Mesodermal cell (in vitro differentiated cells): ENCODE data around the gene IL34.
"Not testable (repeated sequence)": the region's sequence is repeated elsewhere in the genome, so short reads cannot be mapped to it uniquely, and the experiment has no call there.

Experiments used
- H3K27ac ChIP-seq: 2 replicates; pipeline ENCODE4 v1.7.0; 2013; ENCODE audit warnings: mild to moderate bottlenecking, low read depth, low read length, moderate library complexity; ENCODE audit not compliant: severe bottlenecking
- H3K36me3 ChIP-seq: 2 replicates; pipeline ENCODE4 v1.7.1; 2013; ENCODE audit warnings: mild to moderate bottlenecking, low read length, moderate library complexity; ENCODE audit not compliant: control insufficient read depth, insufficient read depth
- H3K4me1 ChIP-seq: one replicate; pipeline ENCODE4 v1.7.1; 2013; ENCODE audit warnings: mild to moderate bottlenecking, low read length; ENCODE audit not compliant: insufficient read depth, control insufficient read depth, poor library complexity, severe bottlenecking
- H3K4me3 ChIP-seq: 2 replicates; pipeline ENCODE4 v1.7.0; 2013; ENCODE audit warnings: low read length, control low read depth, mild to moderate bottlenecking; ENCODE audit not compliant: insufficient read depth, poor library complexity, severe bottlenecking; ENCODE audit errors: extremely low read depth
- H3K9me3 ChIP-seq: 2 replicates; pipeline ENCODE4 v1.7.1; 2013; ENCODE audit warnings: mild to moderate bottlenecking, low read length, moderate library complexity; ENCODE audit not compliant: control insufficient read depth
- WGBS, 2 experiments: methylation state at CpG; one replicate each; pipeline ENCODE4 v1.1.5; 2013; ENCODE audit warnings: missing lambda C conversion rate in 2 of 2; ENCODE audit not compliant: insufficient coverage in 2 of 2; 5-methylcytosine and 5-hydroxymethylcytosine counted together

The IL34 gene

GRCh38 chr16:70633617-70634016 is 12.7 kb upstream of the IL34 start:
- 91 to 92% methylated on average over 7 to 10 of the region's 10 CpGs for WGBS, 2 experiments
- H3K9me3 ChIP-seq, result not testable (repeated sequence)

GRCh38 chr16:70634861-70635260 is 11.5 kb upstream of the IL34 start:
- 84 to 91% methylated on average over 2 to 3 of the region's 4 CpGs for WGBS, 2 experiments
- Histone ChIP-seq H3K27ac (peak overlapping the region; percentile 29), H3K4me3 (no peak overlapping the region), H3K4me1 (peaks cover 10% of the 10 kb centered on the region), H3K36me3 (no peaks in the 10 kb centered on the region), H3K9me3 (peaks cover 9% of the 10 kb centered on the region)

More at GRCh38 chr16:70633617-70634016, 12.7 kb upstream of the IL34 start:
- H3K4me1 ChIP-seq, H3K4me3 ChIP-seq, H3K36me3 ChIP-seq, H3K27ac ChIP-seq: not testable (repeated sequence)

GRCh38 chr16:70635336-70636016 is 10.9 kb upstream of the IL34 start:
- Histone ChIP-seq H3K36me3 (no peaks in the 10 kb centered on the region), H3K27ac (peak overlapping the region; percentile 29), H3K9me3 (peaks cover 9% of the 10 kb centered on the region), H3K4me1 (peaks cover 13% of the 10 kb centered on the region), H3K4me3 (no peak overlapping the region)
- 76 to 90% methylated on average over 2 to 3 of the region's 5 CpGs for WGBS, 2 experiments

- WGBS, 2 experiments, result 76 to 82% methylated on average over 14 to 16 of the region's 18 CpGs
- Histone ChIP-seq H3K36me3 (no peaks in the 10 kb centered on the region), H3K4me1 (peaks cover 13% of the 10 kb centered on the region), H3K9me3 (no peaks in the 10 kb centered on the region), H3K4me3 (no peak overlapping the region), H3K27ac (peak overlapping the region; percentile 23)
Measured at GRCh38 chr16:70638814-70639792, 7.3 kb upstream of the IL34 start.

GRCh38 chr16:70642633-70643032 is 3.7 kb upstream of the IL34 start:
- H3K4me3 ChIP-seq, result no peak overlapping the region
- peaks cover 9% of the 10 kb centered on the region for H3K4me1 ChIP-seq
- H3K9me3 ChIP-seq, result no peaks in the 10 kb centered on the region
- no peaks in the 10 kb centered on the region for H3K36me3 ChIP-seq
- no peak overlapping the region for H3K27ac ChIP-seq
- WGBS, 2 experiments, result no CpG with 5 or more reads among the region's 1 CpG

GRCh38 chr16:70643264-70643663 is 3.1 kb upstream of the IL34 start:
- not testable (repeated sequence) for H3K36me3 ChIP-seq, H3K4me3 ChIP-seq, H3K4me1 ChIP-seq, H3K27ac ChIP-seq, H3K9me3 ChIP-seq
- WGBS, 2 experiments, result 75 to 96% methylated on average over 5 of the region's 7 CpGs

- WGBS, 2 experiments, result 75 to 83% methylated on average over 8 of the region's 10 CpGs
- Histone ChIP-seq H3K4me3 (no peak overlapping the region), H3K4me1 (peaks cover 2% of the 10 kb centered on the region), H3K9me3 (no peaks in the 10 kb centered on the region), H3K36me3 (no peaks in the 10 kb centered on the region), H3K27ac (no peak overlapping the region)
Measured at GRCh38 chr16:70644763-70645597, 1.4 kb upstream of the IL34 start.

GRCh38 chr16:70647441-70648359 is 1.3 kb downstream of the IL34 start:
- WGBS, 2 experiments, result 88 to 89% methylated on average over 10 to 12 of the region's 15 CpGs
- no peaks in the 10 kb centered on the region for H3K4me1 ChIP-seq

GRCh38 chr16:70648606-70649005 is 2.2 kb downstream of the IL34 start:
- 92 to 95% methylated on average over 6 of the region's 6 CpGs for WGBS, 2 experiments
- Histone ChIP-seq H3K4me1 (no peaks in the 10 kb centered on the region), H3K4me3 (no peak overlapping the region), H3K27ac (no peak overlapping the region), H3K36me3 (no peaks in the 10 kb centered on the region), H3K9me3 (no peaks in the 10 kb centered on the region)

More at GRCh38 chr16:70647441-70648359, 1.3 kb downstream of the IL34 start:
- Histone ChIP-seq H3K9me3 (no peaks in the 10 kb centered on the region), H3K4me3 (no peak overlapping the region), H3K36me3 (no peaks in the 10 kb centered on the region), H3K27ac (no peak overlapping the region)
